Omental fat pad (tissue), 4 donors: ENCODE measurements around the gene PSMD8. TPM values are rescaled to one million over a fixed set of nuclear protein-coding genes. Genes with fewer than 3 reads are reported as not detected.
"Not testable (repeated sequence)": the region's sequence is repeated elsewhere in the genome, so short reads cannot be mapped to it uniquely, and the experiment has no call there.

Source experiments
- ATAC-seq: fragments of 150-250 bp; one replicate; pipeline ENCODE4 v1.9.1; 2016; ENCODE audit warnings: mild to moderate bottlenecking, moderate library complexity; ENCODE audit not compliant: low FRiP score
- DNase-seq: peaks from one replicate; pipeline ENCODE4 v3.0.0-alpha.2; 2019; ENCODE audit warnings: low spot score
- CTCF ChIP-seq, 3 donors: fragments of 450-650 bp; IDR thresholded peaks; one replicate each; pipeline ENCODE4 v1.5.1; 2016 to 2017; ENCODE audit warnings: antibody characterized with exemption in 3 of 3, mild to moderate bottlenecking in 3 of 3, moderate library complexity in 2 of 3
- total RNA-seq, 4 donors: library from RNA; depleted of rRNA; stranded (reverse); fragments of >200 nt; gene quantifications; one replicate each; pipeline ENCODE4 v1.1.0, GENCODE V29; 2016

Gene PSMD8
- total RNA-seq, 4 donors from 2014 or later = 177 to 505 (median 425) TPM

GRCh38 chr19:38361633-38362075, 12.7 kb upstream of the PSMD8 start:
- ATAC-seq (peak; percentile 93), DNase-seq (no peak)
- TF ChIP-seq CTCF (IDR thresholded peaks at IDR 0.05) = no peak

GRCh38 chr19:38362076-38362945, 12.1 kb upstream of the PSMD8 start:
- DNase-seq = peak; percentile 75
- no peak for TF ChIP-seq CTCF (IDR thresholded peaks at IDR 0.05)
- peak; percentile 81 for ATAC-seq

GRCh38 chr19:38362946-38363688, 11.3 kb upstream of the PSMD8 start:
- not testable (repeated sequence) for ATAC-seq, DNase-seq

- no peak for ATAC-seq
- no peak for DNase-seq
- no peak for TF ChIP-seq CTCF (IDR thresholded peaks at IDR 0.05)
These were observed 7.3 kb upstream of the PSMD8 start for GRCh38 chr19:38367041-38367440.

- no peak for TF ChIP-seq CTCF (IDR thresholded peaks at IDR 0.05)
- no peak for ATAC-seq
- DNase-seq = no peak
These were observed 4.8 kb upstream of the PSMD8 start for GRCh38 chr19:38369584-38369983.

GRCh38 chr19:38370299-38370698, 4.1 kb upstream of the PSMD8 start:
- ATAC-seq = no peak
- TF ChIP-seq CTCF (IDR thresholded peaks at IDR 0.05) = no peak

GRCh38 chr19:38371081-38371480, 3.3 kb upstream of the PSMD8 start:
- no peak for TF ChIP-seq CTCF (IDR thresholded peaks at IDR 0.05)
- DNase-seq (no peak), ATAC-seq (no peak)

More at GRCh38 chr19:38370299-38370698, 4.1 kb upstream of the PSMD8 start:
- DNase-seq = no peak
